Activated CD4-positive, CD25-positive, alpha-beta regulatory T cell treated with anti-CD3 and anti-CD28 coated beads, Interleukin-2, amount 50 U/mL, for 16 hours (primary cell): Measurements from ENCODE around the gene MYH16.
"Not testable (repeated sequence)": the region's sequence is repeated elsewhere in the genome, so short reads cannot be mapped to it uniquely, and the experiment has no call there.

ENCODE experiments used
- DNase-seq: peaks from one replicate; pipeline ENCODE4 v3.0.0-alpha.2; 2020; ENCODE audit warnings: low read depth, low spot score

MYH16 gene

GRCh38 chr7:99258501-99258900, 14.1 kb upstream of the MYH16 start:
- no peak for DNase-seq

DNA sequence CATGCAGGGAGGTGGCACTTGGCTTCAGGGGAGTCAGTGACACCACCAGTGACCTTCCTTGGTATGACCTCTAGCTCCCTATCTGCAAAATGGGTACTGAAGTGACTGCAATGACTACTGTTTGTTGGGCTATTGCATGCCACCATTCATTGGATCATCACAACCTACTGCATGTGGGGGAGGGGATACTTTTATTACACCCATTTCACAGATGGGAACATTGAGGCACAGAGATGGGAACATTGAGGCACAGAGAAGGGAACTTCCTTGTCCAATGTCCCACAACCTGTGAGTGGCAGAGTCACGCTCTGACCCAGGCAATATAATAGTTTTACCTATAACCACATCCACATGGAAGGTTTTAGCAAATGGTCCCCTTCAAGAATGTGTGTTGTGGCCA, 12.2 kb upstream of the MYH16 start:
- no peak for DNase-seq

GRCh38 chr7:99261646-99262045, 11.0 kb upstream of the MYH16 start:
- DNase-seq: no peak

GRCh38 chr7:99265848-99266480, 6.7 kb upstream of the MYH16 start:
- no peak for DNase-seq

GRCh38 chr7:99267481-99267840, 5.2 kb upstream of the MYH16 start:
- DNase-seq: no peak

DNA sequence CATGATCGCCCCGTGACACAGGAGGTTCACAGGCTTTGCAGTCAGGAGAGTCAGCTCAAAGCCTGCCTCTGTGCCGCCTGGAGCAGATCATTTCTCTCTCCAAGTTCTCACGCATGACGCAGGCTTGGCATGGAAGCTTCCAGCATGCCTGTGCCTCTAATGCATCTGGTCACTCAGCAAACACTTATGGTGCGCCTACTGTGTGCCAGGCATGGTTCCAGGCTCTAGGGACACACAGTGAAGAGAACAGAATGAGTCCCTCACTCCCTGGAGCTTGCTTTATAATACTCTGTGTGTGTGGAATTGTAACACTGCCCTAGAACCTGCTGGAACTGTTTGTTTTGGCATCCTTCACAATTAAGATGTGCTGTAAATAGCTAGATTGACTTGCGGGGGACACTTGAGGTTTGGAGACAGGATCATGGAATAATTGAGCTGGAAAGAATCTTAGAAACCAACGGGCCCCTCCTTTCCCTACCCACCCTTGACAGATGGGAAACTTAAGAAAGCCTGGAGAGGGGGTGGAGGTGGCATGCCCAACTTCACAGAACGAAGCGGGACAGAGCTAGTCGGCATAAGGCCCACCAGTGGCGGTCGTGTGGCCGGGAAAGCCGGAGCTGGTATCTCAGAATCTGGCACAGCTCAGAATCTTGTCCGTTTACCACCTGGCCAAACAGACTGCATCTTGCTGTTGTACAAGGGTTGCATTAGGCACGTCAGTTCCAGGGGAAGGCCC, 4.6 kb upstream of the MYH16 start:
- DNase-seq: no peak

GRCh38 chr7:99268577-99268908, 4.1 kb upstream of the MYH16 start:
- DNase-seq: no peak

DNA sequence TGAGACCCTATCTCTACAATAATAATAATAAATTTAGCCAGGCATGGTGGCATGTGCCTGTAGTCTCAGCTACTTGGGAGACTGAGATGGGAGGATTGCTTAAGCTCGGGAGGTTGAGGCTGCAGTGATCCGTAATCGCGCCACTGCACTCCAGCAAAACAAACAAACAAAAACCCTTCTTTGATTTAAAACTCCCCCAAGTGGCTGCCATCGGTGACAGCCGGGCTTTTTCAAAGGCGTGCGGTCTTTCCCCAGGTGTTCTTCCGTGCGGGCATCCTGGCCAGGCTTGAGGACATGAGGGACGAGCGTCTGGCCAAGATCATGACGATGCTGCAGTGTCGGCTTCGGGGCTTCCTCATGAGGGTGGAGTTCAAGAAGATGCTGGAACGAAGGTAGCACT, 1.9 kb upstream of the MYH16 start:
- no peak for DNase-seq

GRCh38 chr7:99273561-99273960, 922 bp downstream of the MYH16 start:
- not testable (repeated sequence) for DNase-seq

- DNase-seq: not testable (repeated sequence)
Measured at GRCh38 chr7:99274908-99275307, 2.3 kb downstream of the MYH16 start.

- DNase-seq: no peak
Measured at GRCh38 chr7:99275496-99275895, 2.9 kb downstream of the MYH16 start.

DNA sequence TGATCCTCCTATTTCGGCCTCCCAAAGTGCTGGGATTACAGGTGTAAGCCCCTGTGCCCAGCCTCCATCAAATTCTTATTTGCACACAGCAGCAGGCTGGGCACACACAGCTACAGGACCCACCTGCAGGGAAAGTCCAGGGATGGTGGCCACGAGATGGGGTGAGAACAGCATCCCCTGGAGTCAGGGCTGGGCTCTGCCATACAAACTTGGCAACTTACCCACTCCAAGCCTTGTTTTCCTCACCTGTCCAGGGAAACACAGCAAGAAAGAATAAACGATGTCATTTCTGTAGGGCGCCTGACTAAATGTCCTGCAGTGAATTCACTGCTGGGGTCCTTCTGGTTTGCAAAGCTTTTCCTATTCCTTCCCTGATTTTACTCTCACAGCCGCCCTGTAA, 5.5 kb downstream of the MYH16 start:
- DNase-seq: no peak

GRCh38 chr7:99284165-99284564, 11.5 kb downstream of the MYH16 start:
- DNase-seq: not testable (repeated sequence)

GRCh38 chr7:99287779-99288534, 15.3 kb downstream of the MYH16 start:
- DNase-seq: no peak

DNA sequence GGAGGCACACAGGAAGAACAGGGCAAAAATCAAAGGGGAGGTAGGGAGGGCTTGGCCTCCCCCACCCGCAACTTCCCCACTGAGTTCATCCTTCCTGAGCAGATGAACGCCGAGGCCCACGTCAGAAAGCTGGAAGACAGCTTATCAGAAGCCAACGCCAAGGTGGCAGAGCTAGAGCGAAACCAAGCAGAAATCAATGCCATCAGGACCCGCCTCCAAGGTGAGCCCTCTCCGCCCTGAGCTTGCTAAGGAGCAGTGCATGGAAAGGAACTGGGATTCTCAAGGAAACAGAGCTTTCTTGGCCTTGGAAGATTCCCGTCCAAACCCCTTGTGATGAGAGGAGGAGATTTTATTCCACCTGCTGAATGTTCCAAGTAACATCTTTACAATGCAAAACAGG, 16.5 kb downstream of the MYH16 start:
- no peak for DNase-seq

- DNase-seq: not testable (repeated sequence)
Measured at GRCh38 chr7:99290148-99290547, 17.5 kb downstream of the MYH16 start.

GRCh38 chr7:99290980-99291607, 18.5 kb downstream of the MYH16 start:
- no peak for DNase-seq

GRCh38 chr7:99292127-99292526, 19.5 kb downstream of the MYH16 start:
- DNase-seq: no peak

DNA sequence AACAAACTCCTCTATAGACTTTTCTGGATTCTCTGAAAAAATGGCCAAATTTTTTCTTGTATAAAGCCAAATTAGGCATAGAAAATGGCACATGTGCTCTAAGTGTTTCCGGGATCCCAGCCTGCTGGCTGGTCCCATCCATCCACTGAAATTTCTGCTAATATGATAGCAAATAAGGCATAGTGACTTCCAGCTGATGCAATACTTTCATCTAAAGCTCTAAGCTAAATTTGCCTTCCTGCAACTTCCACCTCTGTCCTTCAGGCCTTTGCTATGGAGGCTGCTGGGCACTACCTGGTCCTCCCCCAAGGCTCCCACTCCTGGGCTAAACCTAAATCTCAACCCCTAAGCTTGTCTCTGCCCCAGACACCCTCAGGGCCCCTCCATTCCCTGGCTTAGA, 20.5 kb downstream of the MYH16 start:
- DNase-seq: no peak

- DNase-seq: no peak
Measured at GRCh38 chr7:99293650-99294049, 21.0 kb downstream of the MYH16 start.

GRCh38 chr7:99296471-99296870, 23.8 kb downstream of the MYH16 start:
- DNase-seq: no peak

- DNase-seq: no peak
Measured at GRCh38 chr7:99301496-99301895, 28.9 kb downstream of the MYH16 start.
